Measurements from ENCODE around the gene GALNT5.
"Not testable (repeated sequence)": the region's sequence is repeated elsewhere in the genome, so short reads cannot be mapped to it uniquely, and the experiment has no call there.

GALNT5 gene

GRCh38 chr2:157333304-157334047 is 76.0 kb downstream of the GALNT5 start:
- peak; percentile 14 for DNase-seq

- peak; percentile 11 for DNase-seq
Measured at GRCh38 chr2:157334335-157334734, 76.8 kb downstream of the GALNT5 start.

GRCh38 chr2:157334797-157335196 is 77.3 kb downstream of the GALNT5 start:
- peak; percentile 26 for DNase-seq

GRCh38 chr2:157336137-157337010 is 78.9 kb downstream of the GALNT5 start:
- peak; percentile 60 for DNase-seq

- DNase-seq, result no peak
Measured at GRCh38 chr2:157337978-157338377, 80.5 kb downstream of the GALNT5 start.

GRCh38 chr2:157339965-157340655 is 82.6 kb downstream of the GALNT5 start:
- DNase-seq, result no peak

GRCh38 chr2:157341381-157341780 is 83.9 kb downstream of the GALNT5 start:
- DNase-seq, result not testable (repeated sequence)

GRCh38 chr2:157345647-157346389 is 88.3 kb downstream of the GALNT5 start:
- no peak for DNase-seq

- DNase-seq, result no peak
Measured at GRCh38 chr2:157348291-157348921, 90.9 kb downstream of the GALNT5 start.

DNA sequence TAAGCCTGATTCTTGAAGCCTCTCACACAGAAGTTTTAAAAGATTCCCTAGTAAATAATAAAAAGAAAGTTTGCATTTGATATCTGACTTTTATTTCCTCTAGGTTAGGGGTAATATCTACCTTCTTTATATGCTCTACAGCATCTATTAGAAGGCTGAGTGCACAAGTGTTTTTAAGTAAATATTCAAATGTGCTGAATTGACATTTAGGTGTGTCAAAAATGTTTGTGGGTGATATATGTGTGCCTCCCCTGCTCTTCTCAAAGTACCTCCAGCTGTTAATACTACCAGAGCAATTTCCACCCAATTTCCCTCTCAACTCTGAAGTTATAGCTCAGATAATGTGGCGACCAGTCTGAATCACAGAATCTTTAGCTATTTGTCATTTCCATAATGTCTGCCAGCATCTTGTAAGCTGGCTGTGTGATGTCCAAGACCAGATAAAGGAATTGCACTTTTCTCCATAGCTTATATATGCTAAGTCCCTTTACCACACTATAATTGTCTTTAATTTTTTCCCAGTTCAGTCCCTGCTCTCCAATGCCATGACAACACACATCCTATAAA is 92.5 kb downstream of the GALNT5 start:
- DNase-seq, result no peak

- DNase-seq, result no peak
Measured at GRCh38 chr2:157355618-157356017, 98.1 kb downstream of the GALNT5 start.

DNA sequence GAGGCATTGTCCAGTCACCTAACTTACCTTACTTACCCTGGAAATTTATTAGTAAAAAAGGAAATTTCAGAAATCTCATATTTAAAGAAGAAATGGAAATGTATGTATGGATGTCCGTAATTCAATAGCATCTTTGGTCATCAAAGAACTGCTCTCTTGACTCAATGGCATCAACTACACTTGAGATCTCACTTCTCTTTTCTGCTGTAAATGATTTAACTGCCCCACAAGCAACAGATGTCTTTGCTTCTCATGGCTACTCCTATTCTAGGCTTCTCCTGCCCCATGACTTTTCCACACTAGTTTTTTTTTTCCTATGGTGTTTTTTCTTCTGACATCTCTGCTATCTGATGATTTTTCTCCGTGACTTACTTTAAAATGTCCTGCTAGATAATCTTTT is 102.1 kb downstream of the GALNT5 start:
- DNase-seq, result no peak

GRCh38 chr2:157361526-157361925 is 104.0 kb downstream of the GALNT5 start:
- no peak for DNase-seq

GRCh38 chr2:157362627-157363026 is 105.1 kb downstream of the GALNT5 start:
- no peak for DNase-seq

DNA sequence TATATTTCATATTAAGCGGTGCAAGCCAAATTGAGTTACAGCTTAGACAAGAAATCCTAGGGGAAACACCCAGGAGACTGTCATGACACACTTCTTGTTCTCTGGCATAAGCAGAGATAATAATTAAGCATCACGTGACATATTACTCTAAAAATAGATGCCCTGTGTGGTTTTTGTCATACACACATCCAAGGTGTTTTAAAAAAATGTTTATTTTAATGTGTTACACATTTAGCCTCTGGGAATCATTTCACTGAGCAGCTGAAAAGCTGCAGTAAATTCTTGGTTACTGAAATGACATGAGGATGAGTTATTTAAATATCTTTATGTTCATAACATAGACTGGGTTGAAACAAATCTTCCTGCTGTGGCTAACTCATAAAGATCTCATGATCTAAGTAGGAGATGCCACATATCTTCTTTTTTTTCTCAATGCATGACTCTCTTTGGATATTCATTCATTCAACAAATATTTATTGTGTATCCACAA is 106.2 kb downstream of the GALNT5 start:
- DNase-seq, result no peak
